HepG2 (cell line): ENCODE results near the gene TTLL6. TPM values are rescaled to one million over a fixed set of nuclear protein-coding genes. Genes with fewer than 3 reads are reported as not detected.
A peak's percentile ranks its signal among the peaks of the same experiment; 100 is the strongest.

Experiments used
- ATAC-seq: fragments of 200-7000 bp; cut with Tn5 transposase; 3 replicates; pipeline ENCODE4 v1.9.1; 2020; ENCODE audit warnings: mild to moderate bottlenecking, moderate library complexity
- BruUV-seq: library from RNA; stranded (reverse); fragments of 400-500 nt; replicated peaks from 2 replicates; lab custom pipeline; 2021; lab: Mats Ljungman, UMichigan
- CTCF ChIA-PET: fragments of 300-600 bp; formaldehyde crosslinking; extraction: SDS; loops from one replicate; lab custom pipeline; 2021; ENCODE audit warnings: low total read pairs, inconsistent platforms, low intra/inter-chr PET ratio; lab: Yijun Ruan, JAX
- POLR2A ChIA-PET: fragments of 350-600 bp; sonication (Branson Sonifier 250); formaldehyde crosslinking; loops from one replicate; lab custom pipeline; 2020; ENCODE audit warnings: antibody characterized with exemption, inconsistent platforms; lab: Yijun Ruan, JAX
- DNase-seq: peaks from one replicate; pipeline ENCODE4 v3.0.0-alpha.2; 2015; ENCODE audit warnings: low spot score
- FAIRE-seq: peaks from 3 replicates; lab custom pipeline; 2011; peaks lifted over from hg19 to GRCh38; lab: Jason Lieb, UNC
- H2AFZ ChIP-seq: one replicate; pipeline ENCODE4 v1.6.1; 2011; ENCODE audit warnings: low read length, inconsistent platforms
- H3K27ac ChIP-seq: fragments of 300-600 bp; 3 replicates; pipeline ENCODE4 v1.8.0; 2011; ENCODE audit warnings: mixed run types, mild to moderate bottlenecking, mixed read lengths, low read length, inconsistent platforms; ENCODE audit not compliant: insufficient read depth; ENCODE audit errors: extremely low read length
- H3K27me3 ChIP-seq, 2 experiments: fragments of 200-600 bp in 1 of 2; 2 replicates in 1 of 2; 3 replicates in 1 of 2; pipeline versions ENCODE4 v1.6.0 to v1.8.0; 2011; ENCODE audit warnings: low read length in 2 of 2, mild to moderate bottlenecking in 2 of 2, moderate library complexity in 2 of 2, inconsistent platforms in 1 of 2; ENCODE audit not compliant: insufficient read depth in 2 of 2, control insufficient read depth in 1 of 2
- H3K36me3 ChIP-seq, 2 experiments: fragments of 200-600 bp in 1 of 2; replicated peaks in 1 of 2; 2 replicates in 1 of 2; 3 replicates in 1 of 2; pipeline versions ENCODE4 v1.5.1 to v1.8.0; 2011; ENCODE audit warnings: low read length in 2 of 2, inconsistent platforms in 1 of 2; ENCODE audit not compliant: insufficient read depth in 2 of 2, control insufficient read depth in 1 of 2
- H3K4me1 ChIP-seq: 2 replicates; pipeline ENCODE4 v1.5.1; 2012; ENCODE audit warnings: low read length, inconsistent platforms; ENCODE audit not compliant: insufficient read depth
- H3K4me2 ChIP-seq: 2 replicates; pipeline ENCODE4 v1.6.0; 2011; ENCODE audit warnings: low read depth, low read length, inconsistent platforms
- H3K4me3 ChIP-seq, 3 experiments: fragments of 200-600 bp in 1 of 3; sonication (generic), shearing (Covaris generic) in 1 of 3; replicated peaks in 1 of 3; 2 replicates each; pipeline ENCODE4 v1.5.1; 2011 to 2016; ENCODE audit warnings: low read length in 3 of 3, inconsistent platforms in 2 of 3, low read depth in 2 of 3, mild to moderate bottlenecking in 2 of 3, control low read depth in 1 of 3, mixed read lengths in 1 of 3; ENCODE audit not compliant: insufficient read depth in 1 of 3
- H3K79me2 ChIP-seq: one replicate; pipeline ENCODE4 v1.6.1; 2011; ENCODE audit warnings: low read length, inconsistent platforms; ENCODE audit not compliant: insufficient read depth
- H3K9ac ChIP-seq: 2 replicates; pipeline ENCODE4 v1.6.0; 2011; ENCODE audit warnings: mild to moderate bottlenecking, low read depth, low read length, inconsistent platforms; ENCODE audit not compliant: insufficient read depth
- H3K9me3 ChIP-seq: 2 replicates; pipeline ENCODE4 v1.5.1; 2012; ENCODE audit warnings: mild to moderate bottlenecking, low read length
- H4K20me1 ChIP-seq: 2 replicates; pipeline ENCODE4 v1.6.0; 2011; ENCODE audit warnings: inconsistent platforms, mild to moderate bottlenecking, low read length, moderate library complexity; ENCODE audit not compliant: insufficient read depth
- CREB1 ChIP-seq, 2 experiments: fragments of 450-650 bp in 1 of 2; IDR thresholded peaks; 2 replicates each; pipeline ENCODE4 v1.6.1; 2016 to 2017; ENCODE audit warnings: control low read depth in 1 of 2, mild to moderate bottlenecking in 1 of 2, missing compliant biosample characterization in 1 of 2, missing genetic modification characterization in 1 of 2
- FOXA1 ChIP-seq, 2 experiments: fragments of 450-650 bp in 1 of 2; sonication (generic) in 1 of 2; formaldehyde crosslinking in 1 of 2; IDR thresholded peaks; 2 replicates each; pipeline versions ENCODE4 v1.4.0 to v1.6.1; 2016 to 2020; ENCODE audit warnings: missing genetic modification reagents in 1 of 2
- HOXA5 ChIP-seq: sonication (generic); formaldehyde crosslinking; IDR thresholded peaks from 2 replicates; pipeline ENCODE4 v1.4.0; 2020; ENCODE audit warnings: missing genetic modification reagents
- ZBTB49 ChIP-seq: sonication (generic); formaldehyde crosslinking; IDR thresholded peaks from 2 replicates; pipeline ENCODE4 v1.4.0; 2020; ENCODE audit warnings: missing genetic modification reagents, borderline replicate concordance
- ZNF3 ChIP-seq: IDR thresholded peaks from 2 replicates; pipeline ENCODE4 v1.7.0; 2017; ENCODE audit warnings: inconsistent platforms
- ZNF556 ChIP-seq: sonication (generic); formaldehyde crosslinking; IDR thresholded peaks from 2 replicates; pipeline ENCODE4 v1.4.0; 2020; ENCODE audit warnings: mild to moderate bottlenecking, missing genetic modification reagents, borderline replicate concordance
- WGBS: methylation state at CpG from one replicate; pipeline ENCODE4 v1.1.6; 2017; ENCODE audit warnings: low lambda C conversion rate; 5-methylcytosine and 5-hydroxymethylcytosine counted together
- in situ Hi-C: cut with HindIII; loops from 2 replicates; pipeline ENCODE4 v1.10.0; 2017; ENCODE audit warnings: low pct_unique_long_range_greater_than_20kb; ENCODE audit not compliant: extremely low pct_ligation_motif_present
- intact Hi-C: fragments of 100-400 bp; cut with micrococcal nuclease; formaldehyde crosslinking; loops from one replicate; pipeline ENCODE4 v1.10.0; 2022; ENCODE audit not compliant: unreplicated experiment
- polyA plus RNA-seq, 8 experiments: library from polyadenylated mRNA; depleted of rRNA in 3 of 8; stranded (reverse) in 7 of 8; unstranded in 1 of 8; fragments of >200 nt; fragmentation: Illumina TruSeq in 4 of 8; extraction: Trizol in 4 of 8; gene quantifications; 2 replicates each; pipeline versions ENCODE4 v1.2.1 to v1.2.3, GENCODE V29; 2011 to 2016; ENCODE audit warnings: low read depth in 4 of 8, missing spikeins in 1 of 8, mixed read lengths in 1 of 8; ENCODE audit not compliant: insufficient read depth in 1 of 8
- total RNA-seq, 5 experiments: library from RNA; depleted of rRNA; stranded (reverse); fragments of >200 nt; fragmentation: Illumina TruSeq; extraction: Trizol; gene quantifications; 2 replicates each; pipeline ENCODE4 v1.2.3, GENCODE V29; 2016; ENCODE audit warnings: low read depth in 1 of 5

The TTLL6 gene
- total and polyA plus RNA-seq, 2 of the 13 experiments (the other 11 are each of a cell fraction or from before 2014, with no cell fraction given) = 0.04 to 0.08 TPM

GRCh38 chr17:48767263-48767774 lies 49.7 kb downstream of the TTLL6 start:
- no peak overlapping the region for H3K4me3 ChIP-seq
- peaks cover 0 to 8% of the 10 kb centered on the region in 2 experiments; a peak in 2 of 5 replicates for H3K27me3 ChIP-seq
- ATAC-seq (peak; percentile 83), DNase-seq (no peak), FAIRE-seq (no peak)
- no peak overlapping the region for H3K9ac ChIP-seq
- no peaks in the 10 kb centered on the region for H4K20me1 ChIP-seq
- no TSS peak for BruUV-seq
- no peaks in the 10 kb centered on the region for H3K79me2 ChIP-seq
- 35% methylated on average over 3 of the region's 4 CpGs for WGBS
- in situ Hi-C loops = no loop called here
- ChIA-PET POLR2A (no interaction called here), CTCF (no interaction called here)
- no peaks in the 10 kb centered on the region for H3K36me3 ChIP-seq
- intact Hi-C loops = no loop called here
- no peak overlapping the region for H3K27ac ChIP-seq
- no peak overlapping the region for H3K4me2 ChIP-seq
- TF ChIP-seq FOXA1 (IDR thresholded peaks at IDR 0.05) (no peak), FOXA1 (CRISPR knock-in tag; IDR thresholded peaks at IDR 0.05) (no peak), ZNF556 (CRISPR knock-in tag) (no peak), ZBTB49 (CRISPR knock-in tag) (no peak)
- no peaks in the 10 kb centered on the region for H3K9me3 ChIP-seq
- H3K4me1 ChIP-seq = no peaks in the 10 kb centered on the region
- no peak overlapping the region for H2AFZ ChIP-seq

GRCh38 chr17:48761114-48761513 lies 55.9 kb downstream of the TTLL6 start:
- H3K9me3 ChIP-seq = no peaks in the 10 kb centered on the region
- intact Hi-C loops (no loop called here), in situ Hi-C loops (no loop called here)
- no peak overlapping the region for H3K4me3 ChIP-seq
- H3K27ac ChIP-seq = no peak overlapping the region
- H3K27me3 ChIP-seq = peaks cover 1 to 34% of the 10 kb centered on the region in 2 experiments; a peak in 4 of 5 replicates
- BruUV-seq = no TSS peak
- WGBS = 21% methylated on average over 6 of the region's 6 CpGs
- H3K36me3 ChIP-seq = no peaks in the 10 kb centered on the region
- no peak overlapping the region for H3K4me2 ChIP-seq
- FAIRE-seq (no peak), ATAC-seq (no peak), DNase-seq (no peak)
- ChIA-PET POLR2A (no interaction called here), CTCF (no interaction called here)
- H4K20me1 ChIP-seq = no peaks in the 10 kb centered on the region
- no peak overlapping the region for H2AFZ ChIP-seq
- no peaks in the 10 kb centered on the region for H3K79me2 ChIP-seq
- TF ChIP-seq ZNF3 (CRISPR knock-in tag) (no peak), CREB1 (IDR thresholded peaks at IDR 0.05) (peak; percentile 56), CREB1 (CRISPR knock-in tag; IDR thresholded peaks at IDR 0.05) (no peak), HOXA5 (CRISPR knock-in tag) (no peak)
- no peak overlapping the region for H3K9ac ChIP-seq
- no peaks in the 10 kb centered on the region for H3K4me1 ChIP-seq
